Kidney epithelial cell (primary cell): ENCODE results near the gene MIAT. TPM values are rescaled to one million over a fixed set of nuclear protein-coding genes. Genes with fewer than 3 reads are reported as not detected.
"Not testable (repeated sequence)": the region's sequence is repeated elsewhere in the genome, so short reads cannot be mapped to it uniquely, and the experiment has no call there.

ENCODE experiments used
- DNase-seq: peaks from one replicate; pipeline ENCODE4 v3.0.0-alpha.2; 2010; ENCODE audit warnings: low read depth
- H3K27me3 ChIP-seq: 2 replicates; pipeline ENCODE4 v1.6.0; 2011; ENCODE audit warnings: low read length; ENCODE audit not compliant: control insufficient read depth, insufficient read depth
- H3K36me3 ChIP-seq: 2 replicates; pipeline ENCODE4 v1.5.1; 2011; ENCODE audit warnings: low read length; ENCODE audit not compliant: control insufficient read depth, insufficient read depth
- H3K4me3 ChIP-seq: 2 replicates; pipeline ENCODE4 v1.5.1; 2011; ENCODE audit warnings: low read depth, mild to moderate bottlenecking, control low read depth, low read length
- CTCF ChIP-seq: IDR thresholded peaks from 2 replicates; pipeline ENCODE4 v1.5.1; 2011; ENCODE audit warnings: mild to moderate bottlenecking, moderate library complexity, low read length, control low read depth, inconsistent platforms; ENCODE audit not compliant: insufficient read depth, poor library complexity, severe bottlenecking
- total RNA-seq: library from RNA; depleted of rRNA; stranded (reverse); fragments of >200 nt; gene quantifications from 2 replicates; pipeline ENCODE4 v1.2.3, GENCODE V29; 2015

Gene MIAT
- total RNA-seq, 1 donor from 2014 or later: 0.50 TPM

- no peak for DNase-seq
- TF ChIP-seq CTCF: no peak
- Histone ChIP-seq H3K36me3 (no peaks in the 10 kb centered on the region), H3K4me3 (no peak overlapping the region), H3K27me3 (peaks cover 43% of the 10 kb centered on the region)
Measured at GRCh38 chr22:26612652-26613051, 44.7 kb upstream of the MIAT start.

- peaks cover 43% of the 10 kb centered on the region for H3K27me3 ChIP-seq
- H3K36me3 ChIP-seq, DNase-seq, H3K4me3 ChIP-seq: not testable (repeated sequence)
Measured at GRCh38 chr22:26613753-26614152, 43.6 kb upstream of the MIAT start.

GRCh38 chr22:26614322-26614721, 43.1 kb upstream of the MIAT start:
- no peak for TF ChIP-seq CTCF
- Histone ChIP-seq H3K4me3 (no peak overlapping the region), H3K36me3 (no peaks in the 10 kb centered on the region), H3K27me3 (peaks cover 41% of the 10 kb centered on the region)
- no peak for DNase-seq

GRCh38 chr22:26615149-26615548, 42.2 kb upstream of the MIAT start:
- DNase-seq: no peak
- no peak overlapping the region for H3K4me3 ChIP-seq
- no peak for TF ChIP-seq CTCF
- peaks cover 42% of the 10 kb centered on the region for H3K27me3 ChIP-seq
- H3K36me3 ChIP-seq: no peaks in the 10 kb centered on the region

- DNase-seq: no peak
- Histone ChIP-seq H3K36me3 (no peaks in the 10 kb centered on the region), H3K4me3 (no peak overlapping the region), H3K27me3 (peaks cover 42% of the 10 kb centered on the region)
- no peak for TF ChIP-seq CTCF
Measured at GRCh38 chr22:26615830-26616435, 41.5 kb upstream of the MIAT start.

GRCh38 chr22:26616650-26617049, 40.7 kb upstream of the MIAT start:
- Histone ChIP-seq H3K4me3 (no peak overlapping the region), H3K27me3 (peaks cover 43% of the 10 kb centered on the region), H3K36me3 (no peaks in the 10 kb centered on the region)
- no peak for DNase-seq
- no peak for TF ChIP-seq CTCF
